ENCODE data around the gene ZNF26.

ZNF26 gene

GRCh38 chr12:133038118-133038709 is 52.0 kb downstream of the ZNF26 start:
- Histone ChIP-seq H3K9me3 (ENCODE audit: insufficient read depth, low read length, severe bottlenecking) (peaks cover 74% of the 10 kb centered on the region), H2AFZ (ENCODE audit: low read depth, low read length) (peak overlapping the region; percentile 84), H3K4me2 (ENCODE audit: insufficient read depth, low read length) (peak overlapping the region; percentile 64), H3K9ac (ENCODE audit: low read depth, low read length) (peak overlapping the region; percentile 89), H3K27ac (ENCODE audit: low read length) (peak overlapping the region; percentile 82), H3K4me1 (ENCODE audit: insufficient read depth, low read length) (peaks cover 15% of the 10 kb centered on the region), H3K79me2 (ENCODE audit: insufficient read depth, low read length) (peaks cover 57% of the 10 kb centered on the region), H3K4me3 (ENCODE audit: low read depth in 1 of 2, low read length in 2 of 2) (peak overlapping the region; percentile 83 to 91), H3K27me3 (ENCODE audit: insufficient read depth, low read length, poor library complexity) (no peaks in the 10 kb centered on the region), H4K20me1 (ENCODE audit: insufficient read depth, low read length) (no peaks in the 10 kb centered on the region), H3K36me3 (ENCODE audit: insufficient read depth, low read length) (peaks cover 52% of the 10 kb centered on the region)
- no peak for TF ChIP-seq EZH2 (IDR thresholded peaks at IDR 0.05; ENCODE audit: borderline replicate concordance, low read depth, low read length, severe bottlenecking)
- TF ChIP-seq, protein P1, sequence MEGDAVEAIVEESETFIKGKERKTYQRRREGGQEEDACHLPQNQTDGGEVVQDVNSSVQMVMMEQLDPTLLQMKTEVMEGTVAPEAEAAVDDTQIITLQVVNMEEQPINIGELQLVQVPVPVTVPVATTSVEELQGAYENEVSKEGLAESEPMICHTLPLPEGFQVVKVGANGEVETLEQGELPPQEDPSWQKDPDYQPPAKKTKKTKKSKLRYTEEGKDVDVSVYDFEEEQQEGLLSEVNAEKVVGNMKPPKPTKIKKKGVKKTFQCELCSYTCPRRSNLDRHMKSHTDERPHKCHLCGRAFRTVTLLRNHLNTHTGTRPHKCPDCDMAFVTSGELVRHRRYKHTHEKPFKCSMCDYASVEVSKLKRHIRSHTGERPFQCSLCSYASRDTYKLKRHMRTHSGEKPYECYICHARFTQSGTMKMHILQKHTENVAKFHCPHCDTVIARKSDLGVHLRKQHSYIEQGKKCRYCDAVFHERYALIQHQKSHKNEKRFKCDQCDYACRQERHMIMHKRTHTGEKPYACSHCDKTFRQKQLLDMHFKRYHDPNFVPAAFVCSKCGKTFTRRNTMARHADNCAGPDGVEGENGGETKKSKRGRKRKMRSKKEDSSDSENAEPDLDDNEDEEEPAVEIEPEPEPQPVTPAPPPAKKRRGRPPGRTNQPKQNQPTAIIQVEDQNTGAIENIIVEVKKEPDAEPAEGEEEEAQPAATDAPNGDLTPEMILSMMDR (IDR thresholded peaks at IDR 0.05; ENCODE audit: borderline replicate concordance, extremely low read depth, low read length, poor library complexity, severe bottlenecking), result no peak
- no peak for DNase-seq
- ATAC-seq (ENCODE audit: insufficient read depth, low read depth), result no peak

DNA sequence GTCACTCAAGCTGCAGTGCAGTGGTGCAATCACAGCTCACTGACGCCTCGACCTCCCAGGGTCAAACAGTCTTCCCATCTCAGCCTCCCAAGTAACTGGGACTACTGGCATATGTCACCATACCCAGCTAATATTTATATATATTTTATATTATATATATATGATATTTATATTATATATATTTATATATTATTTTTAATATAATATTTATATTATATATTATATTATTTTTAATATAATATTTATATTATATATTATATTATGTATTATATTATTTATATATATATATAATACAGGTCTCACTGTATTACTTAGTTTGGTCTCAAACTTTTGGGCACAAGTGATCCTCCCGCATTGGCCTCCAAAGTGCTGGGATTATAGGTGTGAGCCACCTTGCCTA is 60.5 kb downstream of the ZNF26 start:
- H3K36me3 ChIP-seq (ENCODE audit: insufficient read depth, low read length), result peaks cover 99% of the 10 kb centered on the region
- H3K9me3 ChIP-seq (ENCODE audit: insufficient read depth, low read length, severe bottlenecking), result peaks cover 95% of the 10 kb centered on the region
- no peak overlapping the region for H3K27ac ChIP-seq (ENCODE audit: low read length)
- TF ChIP-seq, protein P1 (IDR thresholded peaks at IDR 0.05; ENCODE audit: borderline replicate concordance, extremely low read depth, low read length, poor library complexity, severe bottlenecking), result no peak
- no peak for TF ChIP-seq EZH2 (IDR thresholded peaks at IDR 0.05; ENCODE audit: borderline replicate concordance, low read depth, low read length, severe bottlenecking)
- H2AFZ ChIP-seq (ENCODE audit: low read depth, low read length), result no peak overlapping the region
- peaks cover 61% of the 10 kb centered on the region for H3K79me2 ChIP-seq (ENCODE audit: insufficient read depth, low read length)
- no peaks in the 10 kb centered on the region for H3K27me3 ChIP-seq (ENCODE audit: insufficient read depth, low read length, poor library complexity)
- no peak overlapping the region for H3K4me2 ChIP-seq (ENCODE audit: insufficient read depth, low read length)
- no peak overlapping the region for H3K4me3 ChIP-seq (ENCODE audit: low read depth in 1 of 2, low read length in 2 of 2)
- ATAC-seq (ENCODE audit: insufficient read depth, low read depth), result no peak
- H3K4me1 ChIP-seq (ENCODE audit: insufficient read depth, low read length), result no peaks in the 10 kb centered on the region
- no peak for DNase-seq
- no peaks in the 10 kb centered on the region for H4K20me1 ChIP-seq (ENCODE audit: insufficient read depth, low read length)
- no peak overlapping the region for H3K9ac ChIP-seq (ENCODE audit: low read depth, low read length)

- Histone ChIP-seq H3K36me3 (ENCODE audit: insufficient read depth, low read length) (peaks cover 51% of the 10 kb centered on the region), H4K20me1 (ENCODE audit: insufficient read depth, low read length) (no peaks in the 10 kb centered on the region), H3K79me2 (ENCODE audit: insufficient read depth, low read length) (no peaks in the 10 kb centered on the region), H3K4me3 (ENCODE audit: low read depth in 1 of 2, low read length in 2 of 2) (no peak overlapping the region), H3K9ac (ENCODE audit: low read depth, low read length) (no peak overlapping the region), H3K4me2 (ENCODE audit: insufficient read depth, low read length) (no peak overlapping the region), H3K4me1 (ENCODE audit: insufficient read depth, low read length) (no peaks in the 10 kb centered on the region), H2AFZ (ENCODE audit: low read depth, low read length) (no peak overlapping the region), H3K27ac (ENCODE audit: low read length) (no peak overlapping the region), H3K27me3 (ENCODE audit: insufficient read depth, low read length, poor library complexity) (no peaks in the 10 kb centered on the region), H3K9me3 (ENCODE audit: insufficient read depth, low read length, severe bottlenecking) (peaks cover 93% of the 10 kb centered on the region)
- DNase-seq (no peak), ATAC-seq (ENCODE audit: insufficient read depth, low read depth) (no peak)
- TF ChIP-seq EZH2 (IDR thresholded peaks at IDR 0.05; ENCODE audit: borderline replicate concordance, low read depth, low read length, severe bottlenecking), result no peak
- TF ChIP-seq, protein P1 (IDR thresholded peaks at IDR 0.05; ENCODE audit: borderline replicate concordance, extremely low read depth, low read length, poor library complexity, severe bottlenecking), result no peak
Measured at GRCh38 chr12:133057446-133057845, 71.3 kb downstream of the ZNF26 start.
